DOHH2 (cell line): ENCODE measurements around the gene CGNL1.

Experiments
- EZH2phosphoT487 ChIP-seq: fragments of 200-600 bp; sonication (generic); IDR thresholded peaks from 2 replicates; pipeline ENCODE4 v1.6.1; 2017; ENCODE audit warnings: borderline replicate concordance, mild to moderate bottlenecking, antibody characterized with exemption, low read length, moderate library complexity, mixed read lengths
- TF ChIP-seq, protein P1 (sequence below): fragments of 200-600 bp; sonication (generic); IDR thresholded peaks from one replicate; pipeline ENCODE4 v1.5.1; 2014; ENCODE audit warnings: antibody characterized with exemption, mild to moderate bottlenecking, low read depth, low read length; ENCODE audit not compliant: poor library complexity, severe bottlenecking

DNA sequence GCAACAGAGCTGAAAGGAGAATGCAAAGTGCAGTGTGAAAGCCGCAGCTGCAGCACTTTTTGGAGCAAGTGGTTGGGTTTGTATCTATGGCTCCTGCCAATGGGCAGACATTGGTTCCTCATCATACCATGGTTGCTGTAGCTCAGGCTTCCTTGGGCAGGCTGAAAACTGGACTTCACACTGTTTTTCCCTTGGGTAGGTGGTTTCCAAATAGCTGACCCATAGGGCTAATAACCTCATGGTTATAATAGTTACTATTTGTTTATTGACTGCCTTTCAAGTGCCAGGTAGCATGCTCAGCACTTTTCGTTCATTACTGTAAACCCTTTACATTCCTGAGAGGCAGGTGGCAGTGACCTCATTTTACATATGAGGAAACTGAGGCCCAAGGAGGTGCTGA lies 4.5 kb downstream of the CGNL1 start:
- TF ChIP-seq, protein P1, sequence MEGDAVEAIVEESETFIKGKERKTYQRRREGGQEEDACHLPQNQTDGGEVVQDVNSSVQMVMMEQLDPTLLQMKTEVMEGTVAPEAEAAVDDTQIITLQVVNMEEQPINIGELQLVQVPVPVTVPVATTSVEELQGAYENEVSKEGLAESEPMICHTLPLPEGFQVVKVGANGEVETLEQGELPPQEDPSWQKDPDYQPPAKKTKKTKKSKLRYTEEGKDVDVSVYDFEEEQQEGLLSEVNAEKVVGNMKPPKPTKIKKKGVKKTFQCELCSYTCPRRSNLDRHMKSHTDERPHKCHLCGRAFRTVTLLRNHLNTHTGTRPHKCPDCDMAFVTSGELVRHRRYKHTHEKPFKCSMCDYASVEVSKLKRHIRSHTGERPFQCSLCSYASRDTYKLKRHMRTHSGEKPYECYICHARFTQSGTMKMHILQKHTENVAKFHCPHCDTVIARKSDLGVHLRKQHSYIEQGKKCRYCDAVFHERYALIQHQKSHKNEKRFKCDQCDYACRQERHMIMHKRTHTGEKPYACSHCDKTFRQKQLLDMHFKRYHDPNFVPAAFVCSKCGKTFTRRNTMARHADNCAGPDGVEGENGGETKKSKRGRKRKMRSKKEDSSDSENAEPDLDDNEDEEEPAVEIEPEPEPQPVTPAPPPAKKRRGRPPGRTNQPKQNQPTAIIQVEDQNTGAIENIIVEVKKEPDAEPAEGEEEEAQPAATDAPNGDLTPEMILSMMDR, result no peak
- TF ChIP-seq EZH2phosphoT487, result no peak
